ENCODE results near the gene ATP6V1F.

The ATP6V1F gene

DNA sequence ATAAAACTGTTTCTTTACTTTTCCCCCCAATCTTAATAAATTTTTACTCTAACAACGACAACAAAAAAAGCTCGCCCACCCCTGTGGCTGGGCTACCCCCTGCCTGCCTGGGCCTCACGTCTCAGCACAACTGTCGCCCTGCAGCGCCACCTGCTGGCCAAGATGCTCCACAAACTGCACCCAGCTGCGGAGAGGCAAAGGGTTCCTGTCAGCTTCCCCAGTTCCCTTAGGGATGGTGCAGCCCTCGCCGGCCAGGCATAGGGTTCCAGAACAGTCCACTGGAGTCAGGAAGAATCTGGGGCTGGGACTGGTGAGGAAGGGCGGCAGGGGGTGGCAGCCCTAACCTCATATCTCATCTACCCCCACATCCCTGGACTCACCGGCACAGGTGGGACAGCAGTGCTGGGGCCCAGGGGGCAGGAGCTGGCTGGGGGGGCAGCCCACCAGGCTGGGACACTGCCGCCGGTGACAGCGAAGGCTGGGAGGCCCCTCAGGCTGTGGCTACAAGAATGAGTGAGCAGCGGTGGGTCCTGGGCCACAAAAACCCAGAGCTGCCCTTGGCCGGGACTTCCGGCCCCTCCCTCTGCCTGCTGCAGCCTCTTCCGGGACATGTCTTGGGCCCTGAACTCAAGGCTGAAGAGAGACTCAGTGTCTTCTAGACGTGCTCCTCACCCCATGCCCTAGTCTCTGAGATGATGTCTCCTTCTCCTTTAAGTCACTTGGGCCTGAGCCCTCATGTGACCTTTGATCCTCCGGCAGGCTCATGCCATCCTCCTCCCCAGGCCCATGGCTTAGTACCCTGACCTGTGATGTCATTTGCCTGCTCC is 21.2 kb downstream of the ATP6V1F start:
- DNase-seq (ENCODE audit: low spot score), result peak; percentile 98

GRCh38 chr7:128884561-128885369 is 22.1 kb downstream of the ATP6V1F start:
- DNase-seq (ENCODE audit: low spot score), result no peak

DNA sequence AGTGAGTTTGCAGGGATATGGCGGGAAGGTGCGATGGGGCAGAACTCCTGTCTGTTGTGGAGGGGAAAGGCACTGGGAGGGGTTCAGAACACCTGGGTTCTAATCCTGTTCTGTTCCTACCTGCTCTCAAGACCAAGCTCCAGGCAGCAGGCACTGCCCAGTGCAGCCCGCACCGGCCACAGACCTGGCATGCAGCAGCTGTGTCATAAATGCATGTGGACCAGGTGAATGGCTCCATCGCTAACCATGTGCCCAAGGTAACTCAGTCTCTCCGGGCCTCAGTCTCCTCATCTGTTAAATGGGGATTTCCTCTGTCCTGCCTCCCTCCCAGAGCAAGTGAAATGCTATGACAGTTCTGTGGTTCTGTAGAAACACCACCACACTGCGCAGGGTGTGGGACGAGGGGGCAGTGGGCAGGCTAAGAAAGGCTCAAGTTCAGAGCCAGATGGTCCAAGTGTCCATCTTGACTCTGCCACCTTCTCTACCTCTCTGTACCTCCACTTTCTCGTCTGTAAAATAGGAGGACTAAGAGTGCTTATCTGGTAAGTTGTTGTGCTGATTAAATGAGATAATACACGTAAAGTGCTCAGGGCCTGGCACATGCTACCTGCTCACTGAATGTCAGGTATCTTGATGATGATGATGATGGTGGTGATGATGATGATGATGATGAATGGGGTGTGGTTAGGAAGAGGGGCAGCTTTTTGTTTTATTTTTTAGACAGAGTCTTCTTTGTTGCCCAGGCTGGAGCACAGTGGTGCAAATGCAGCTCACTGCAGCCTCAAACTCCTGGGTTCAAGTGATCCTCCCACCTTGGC is 22.9 kb downstream of the ATP6V1F start:
- DNase-seq (ENCODE audit: low spot score), result no peak

DNA sequence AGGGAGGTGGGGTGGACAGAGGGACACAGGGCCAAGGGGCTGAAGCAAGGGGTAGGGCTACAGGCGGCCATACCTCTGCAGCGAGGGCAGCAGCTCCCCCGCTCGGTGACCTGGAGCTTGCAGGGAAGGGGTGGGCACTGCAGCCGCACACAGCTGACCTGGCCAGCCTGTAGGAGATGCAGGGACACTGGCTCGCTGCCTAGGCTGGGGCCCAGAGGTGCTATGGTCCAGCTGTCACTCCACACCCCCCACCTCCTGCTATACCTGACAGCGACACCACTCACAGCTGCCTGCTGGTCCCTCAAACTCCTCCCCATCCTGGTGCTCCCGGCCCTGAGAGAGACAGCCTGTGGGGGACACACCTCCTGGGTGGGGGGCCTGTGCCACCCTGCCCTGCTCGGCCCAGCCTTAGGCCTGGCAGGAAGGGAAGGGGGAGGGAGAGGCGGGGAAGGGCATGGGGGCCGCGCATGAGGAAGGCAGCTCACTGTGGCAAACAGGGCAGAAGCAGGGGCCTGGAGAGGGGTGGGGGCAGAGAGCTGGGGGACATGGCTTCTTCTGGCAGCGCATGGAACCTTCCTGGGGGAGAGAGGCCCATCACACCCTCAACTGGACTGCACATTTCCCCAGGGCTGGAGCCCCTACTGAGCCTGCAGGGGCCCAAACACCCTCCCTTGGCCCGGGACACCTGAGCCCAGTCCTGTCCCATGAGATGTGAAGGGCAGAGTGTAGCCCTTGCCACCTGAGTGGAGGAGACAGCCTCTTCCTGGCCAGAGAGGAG is 23.9 kb downstream of the ATP6V1F start:
- no peak for DNase-seq (ENCODE audit: low spot score)

GRCh38 chr7:128887169-128888038 is 24.7 kb downstream of the ATP6V1F start:
- no peak for DNase-seq (ENCODE audit: low spot score)

- no peak for DNase-seq (ENCODE audit: low spot score)
Measured at GRCh38 chr7:128888039-128888755, 25.5 kb downstream of the ATP6V1F start.

- no peak for DNase-seq (ENCODE audit: low spot score)
Measured at GRCh38 chr7:128888756-128889095, 26.1 kb downstream of the ATP6V1F start.

DNA sequence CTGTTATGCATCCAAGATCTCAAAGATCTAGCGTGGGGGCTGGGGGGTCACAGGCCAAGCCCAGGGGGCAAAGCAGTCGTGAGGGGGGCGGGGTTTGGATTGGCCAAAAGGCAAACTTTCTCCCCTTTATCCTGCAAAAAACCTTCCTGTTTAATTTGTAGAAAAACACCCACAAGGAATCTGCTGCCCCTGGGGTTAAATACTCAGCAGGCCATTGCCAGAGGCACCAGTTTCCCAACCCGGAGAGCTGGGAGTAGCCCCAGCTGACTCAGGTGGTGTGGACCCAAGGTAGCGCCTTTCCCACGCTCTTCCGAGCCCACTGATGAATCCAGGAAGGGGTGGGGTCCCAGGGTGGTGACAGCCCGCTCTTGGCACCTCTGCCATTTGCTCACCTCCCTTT is 26.5 kb downstream of the ATP6V1F start:
- DNase-seq (ENCODE audit: low spot score), result no peak

GRCh38 chr7:128890306-128891109 is 27.9 kb downstream of the ATP6V1F start:
- DNase-seq (ENCODE audit: low spot score), result no peak

DNA sequence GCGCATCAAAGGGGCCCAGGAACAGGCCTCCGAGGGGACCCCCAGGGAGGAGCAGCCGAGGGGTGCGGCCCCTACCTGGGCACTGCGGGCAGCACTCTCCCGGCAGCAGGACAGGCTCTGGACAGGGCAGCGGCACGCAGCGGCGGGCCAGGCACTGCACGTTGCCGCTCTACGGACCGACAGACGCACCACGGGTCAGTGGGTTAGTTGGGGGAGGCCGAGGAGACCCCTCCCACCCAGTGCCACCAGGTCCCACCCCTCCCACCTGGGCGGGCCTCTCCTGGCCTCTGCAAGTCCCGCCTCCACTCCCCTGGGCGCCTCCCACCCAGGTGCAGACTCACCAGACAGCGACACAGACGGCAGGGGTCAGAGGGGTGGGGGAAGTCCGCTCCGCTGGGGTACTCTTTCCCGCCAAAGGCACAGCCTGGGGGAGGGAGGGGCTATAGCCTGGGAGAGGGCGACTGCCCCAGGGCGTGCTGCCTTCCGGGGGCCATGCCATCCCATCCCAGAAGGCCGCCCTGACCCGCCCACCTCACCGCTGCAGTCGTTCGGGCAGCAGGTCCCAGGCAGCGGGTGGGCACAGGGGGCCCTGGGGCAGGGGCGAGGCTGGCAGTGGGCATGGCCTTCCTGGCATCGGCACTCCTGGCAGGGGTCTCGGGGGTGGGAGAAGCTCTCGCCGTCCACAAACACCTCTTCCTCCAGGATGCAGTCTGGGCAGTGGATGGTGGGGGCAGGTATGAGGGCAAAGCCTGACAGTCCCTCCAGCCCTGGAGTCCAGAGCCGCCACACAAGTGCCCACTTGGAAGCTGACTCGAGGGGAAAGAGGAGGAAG is 28.7 kb downstream of the ATP6V1F start:
- DNase-seq (ENCODE audit: low spot score), result no peak

DNA sequence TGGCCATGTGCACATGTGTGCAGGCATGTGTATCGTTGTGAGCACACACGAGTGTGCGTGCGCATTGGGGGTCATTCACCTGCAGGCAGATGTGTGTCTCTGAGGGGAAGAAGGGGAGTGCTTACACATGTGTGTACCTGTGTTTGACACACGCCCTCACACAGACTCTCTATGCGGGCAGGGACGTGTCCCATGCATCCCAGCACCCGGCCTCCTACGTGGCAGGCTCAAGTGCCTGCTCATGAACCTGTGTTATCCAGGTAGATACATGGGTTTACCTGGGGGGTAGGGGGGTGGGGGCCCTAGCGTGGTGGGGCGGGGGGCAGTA is 29.2 kb downstream of the ATP6V1F start:
- no peak for DNase-seq (ENCODE audit: low spot score)

- DNase-seq (ENCODE audit: low spot score), result no peak
Measured at GRCh38 chr7:128892521-128893250, 30.0 kb downstream of the ATP6V1F start.

GRCh38 chr7:128893251-128894100 is 30.8 kb downstream of the ATP6V1F start:
- no peak for DNase-seq (ENCODE audit: low spot score)

DNA sequence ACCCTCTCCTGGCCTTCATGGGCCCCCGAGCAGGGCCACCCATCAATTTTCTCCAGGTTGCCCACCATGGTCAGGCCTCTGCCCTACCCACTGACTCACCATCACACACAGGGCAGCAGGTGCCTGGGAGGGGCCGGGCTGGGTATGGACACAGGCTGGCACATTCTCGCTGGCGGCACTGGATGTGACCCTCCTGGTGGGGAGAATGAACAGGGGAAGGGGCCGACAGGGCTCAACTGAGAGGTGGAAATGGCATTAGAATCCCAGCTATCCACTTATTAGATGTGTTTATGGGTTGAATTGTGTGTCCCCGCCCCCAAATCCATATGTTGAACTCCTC is 31.4 kb downstream of the ATP6V1F start:
- DNase-seq (ENCODE audit: low spot score), result no peak

GRCh38 chr7:128895320-128895719 is 32.7 kb downstream of the ATP6V1F start:
- DNase-seq (ENCODE audit: low spot score), result no peak

- no peak for DNase-seq (ENCODE audit: low spot score)
Measured at GRCh38 chr7:128899392-128899791, 36.7 kb downstream of the ATP6V1F start.

GRCh38 chr7:128900237-128900636 is 37.6 kb downstream of the ATP6V1F start:
- DNase-seq (ENCODE audit: low spot score), result no peak

Measured in hepatic stellate cell (primary cell).